Lung (tissue), 12 donors: Measurements from ENCODE around the gene DISC1. TPM values are rescaled to one million over a fixed set of nuclear protein-coding genes. Genes with fewer than 3 reads are reported as not detected.
"Not testable (repeated sequence)": the region's sequence is repeated elsewhere in the genome, so short reads cannot be mapped to it uniquely, and the experiment has no call there.

Experiments
- ATAC-seq: fragments of 200-7000 bp; cut with Tn5 transposase; one replicate; pipeline ENCODE4 v1.9.1; 2020; ENCODE audit warnings: moderate number of reproducible peaks; ENCODE audit not compliant: insufficient read depth, low FRiP score
- DNase-seq, 3 donors: peaks; one replicate each; pipeline ENCODE4 v3.0.0-alpha.2; 2013 to 2017
- H3K27ac ChIP-seq, 2 donors: one replicate each; pipeline ENCODE4 v1.5.1; 2013; ENCODE audit warnings: mild to moderate bottlenecking in 2 of 2, moderate library complexity in 2 of 2, control low read depth in 1 of 2, inconsistent platforms in 1 of 2, low read depth in 1 of 2, low read length in 1 of 2
- H3K27me3 ChIP-seq, 3 donors: one replicate each; pipeline ENCODE4 v1.5.1; 2013; ENCODE audit warnings: low read length in 2 of 3; ENCODE audit not compliant: control insufficient read depth in 3 of 3, insufficient read depth in 3 of 3
- H3K36me3 ChIP-seq, 4 donors: one replicate each; pipeline ENCODE4 v1.5.1; 2013; ENCODE audit warnings: low read length in 4 of 4, mild to moderate bottlenecking in 1 of 4, moderate library complexity in 1 of 4; ENCODE audit not compliant: control insufficient read depth in 4 of 4, insufficient read depth in 4 of 4
- H3K4me1 ChIP-seq, 5 donors: one replicate each; pipeline ENCODE4 v1.5.1; 2013; ENCODE audit warnings: low read length in 5 of 5, mild to moderate bottlenecking in 2 of 5, moderate library complexity in 1 of 5; ENCODE audit not compliant: control insufficient read depth in 5 of 5, insufficient read depth in 5 of 5
- H3K4me3 ChIP-seq: one replicate; pipeline ENCODE4 v1.5.1; 2013; ENCODE audit warnings: mild to moderate bottlenecking, control low read depth, moderate library complexity
- H3K9ac ChIP-seq, 2 donors: one replicate each; pipeline ENCODE4 v1.5.1; 2013; ENCODE audit warnings: low read length in 2 of 2, control low read depth in 1 of 2; ENCODE audit not compliant: insufficient read depth in 1 of 2
- H3K9me3 ChIP-seq, 4 donors: one replicate each; pipeline ENCODE4 v1.5.1; 2013; ENCODE audit warnings: low read length in 3 of 4, mild to moderate bottlenecking in 1 of 4, moderate library complexity in 1 of 4; ENCODE audit not compliant: control insufficient read depth in 4 of 4, insufficient read depth in 3 of 4
- WGBS, 2 donors: extraction: QIAGEN DNeasy Blood & Tissue Kit; methylation state at CpG; one replicate each; pipeline ENCODE4 v1.1.7; 2013; 5-methylcytosine and 5-hydroxymethylcytosine counted together
- polyA plus RNA-seq, 2 donors: library from polyadenylated mRNA; stranded (reverse); fragments of 200-250 nt; gene quantifications; one replicate each; pipeline ENCODE4 v1.2.1, GENCODE V29; 2013
- total RNA-seq, 2 donors: library from RNA; depleted of rRNA in 1 of 2; stranded (reverse); fragments of >200 nt in 1 of 2; gene quantifications; one replicate each; pipeline ENCODE4 v1.2.1, GENCODE V29; 2014 to 2021
- TF ChIP-seq, protein P1 (sequence below): IDR thresholded peaks from 2 replicates; pipeline ENCODE4 v1.5.1; 2012; ENCODE audit warnings: mild to moderate bottlenecking; ENCODE audit errors: control extremely low read depth, extremely low read depth
- donor health status: control.
- donor health status: control.
- donor health status: Bipolar disorder and iron deficiency.
- donor health status: healthy.
- donor health status: DM: yes; HTN: yes; CAD: no.

The DISC1 gene
- total and polyA plus RNA-seq, 4 donors, result 0.98 to 32.9 (median 6.1) TPM

DNA sequence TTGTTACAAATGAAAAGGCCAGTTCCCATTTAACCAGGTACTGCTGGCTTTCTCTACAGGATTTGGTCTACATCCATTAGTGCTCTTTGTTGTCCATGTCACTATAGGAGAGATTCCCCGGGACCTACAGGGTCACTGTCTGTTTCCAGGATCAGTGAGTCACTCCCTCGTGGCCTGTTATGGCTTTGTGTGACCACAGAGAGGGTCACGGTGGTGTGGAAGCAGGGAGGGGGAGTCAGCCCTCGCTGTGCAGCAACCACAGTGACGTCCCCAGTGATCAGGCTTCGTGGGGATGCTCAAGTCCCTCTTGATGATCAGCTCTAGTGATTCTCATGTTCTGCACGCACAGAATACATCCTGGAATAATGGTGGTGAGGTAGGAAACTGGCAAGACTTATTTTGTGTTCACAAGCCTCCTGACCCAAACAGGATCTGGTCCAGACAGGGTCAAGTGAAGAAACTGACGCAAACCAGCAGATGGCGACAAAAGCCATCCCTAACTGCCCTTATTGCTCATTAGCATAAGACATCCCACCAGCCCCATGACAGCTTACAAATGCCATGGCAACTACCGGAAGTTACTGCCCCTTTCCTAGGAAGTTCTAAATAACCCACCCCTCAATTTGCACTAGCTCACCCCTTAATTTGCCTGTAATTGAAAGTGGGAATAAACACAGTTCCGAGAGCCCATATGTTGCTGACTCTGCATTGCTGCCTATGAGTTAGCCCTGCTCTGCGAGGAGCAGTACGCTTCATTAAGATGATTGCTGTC, 98.5 kb downstream of the DISC1 start:
- H3K36me3 ChIP-seq, result no peaks in the 10 kb centered on the region
- no peaks in the 10 kb centered on the region for H3K9me3 ChIP-seq
- TF ChIP-seq, protein P1, sequence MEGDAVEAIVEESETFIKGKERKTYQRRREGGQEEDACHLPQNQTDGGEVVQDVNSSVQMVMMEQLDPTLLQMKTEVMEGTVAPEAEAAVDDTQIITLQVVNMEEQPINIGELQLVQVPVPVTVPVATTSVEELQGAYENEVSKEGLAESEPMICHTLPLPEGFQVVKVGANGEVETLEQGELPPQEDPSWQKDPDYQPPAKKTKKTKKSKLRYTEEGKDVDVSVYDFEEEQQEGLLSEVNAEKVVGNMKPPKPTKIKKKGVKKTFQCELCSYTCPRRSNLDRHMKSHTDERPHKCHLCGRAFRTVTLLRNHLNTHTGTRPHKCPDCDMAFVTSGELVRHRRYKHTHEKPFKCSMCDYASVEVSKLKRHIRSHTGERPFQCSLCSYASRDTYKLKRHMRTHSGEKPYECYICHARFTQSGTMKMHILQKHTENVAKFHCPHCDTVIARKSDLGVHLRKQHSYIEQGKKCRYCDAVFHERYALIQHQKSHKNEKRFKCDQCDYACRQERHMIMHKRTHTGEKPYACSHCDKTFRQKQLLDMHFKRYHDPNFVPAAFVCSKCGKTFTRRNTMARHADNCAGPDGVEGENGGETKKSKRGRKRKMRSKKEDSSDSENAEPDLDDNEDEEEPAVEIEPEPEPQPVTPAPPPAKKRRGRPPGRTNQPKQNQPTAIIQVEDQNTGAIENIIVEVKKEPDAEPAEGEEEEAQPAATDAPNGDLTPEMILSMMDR, result no peak
- DNase-seq (peak; percentile 44 to 59 (median 48)), ATAC-seq (peak; percentile 62)
- no peaks in the 10 kb centered on the region for H3K27me3 ChIP-seq
- no peak overlapping the region for H3K4me3 ChIP-seq
- no peaks in the 10 kb centered on the region for H3K4me1 ChIP-seq
- H3K9ac ChIP-seq, result no peak overlapping the region
- 70 to 81% methylated on average over 13 of the region's 13 CpGs for WGBS, 2 donors
- no peak overlapping the region for H3K27ac ChIP-seq

GRCh38 chr1:231727171-231727570, 100.6 kb downstream of the DISC1 start:
- Histone ChIP-seq H3K27ac (no peak overlapping the region), H3K4me3 (no peak overlapping the region), H3K27me3 (no peaks in the 10 kb centered on the region), H3K9me3 (no peaks in the 10 kb centered on the region), H3K4me1 (no peaks in the 10 kb centered on the region), H3K9ac (no peak overlapping the region), H3K36me3 (no peaks in the 10 kb centered on the region)
- WGBS, 2 donors, result 93% methylated on average over 2 of the region's 2 CpGs
- no peak for ATAC-seq
- no peak for DNase-seq
- TF ChIP-seq, protein P1, result no peak

DNA sequence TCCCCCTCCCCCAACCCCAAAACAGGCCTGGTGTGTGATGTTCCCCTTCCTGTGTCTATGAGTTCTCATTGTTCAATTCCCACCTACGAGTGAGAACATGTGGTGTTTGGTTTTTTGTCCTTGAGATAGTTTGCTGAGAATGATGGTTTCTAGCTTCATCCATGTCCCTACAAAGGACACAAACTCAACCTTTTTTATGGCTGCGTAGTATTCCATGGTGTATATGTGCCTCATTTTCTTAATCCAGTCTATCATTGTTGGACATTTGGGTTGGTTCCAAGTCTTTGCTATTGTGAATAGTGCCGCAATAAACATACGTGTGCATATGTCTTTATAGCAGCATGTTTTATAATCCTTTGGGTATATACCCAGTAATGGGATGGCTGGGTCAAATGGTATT, 102.4 kb downstream of the DISC1 start:
- not testable (repeated sequence) for H3K4me1 ChIP-seq, H3K4me3 ChIP-seq, H3K27ac ChIP-seq, H3K27me3 ChIP-seq, DNase-seq, ATAC-seq, H3K36me3 ChIP-seq, H3K9me3 ChIP-seq, H3K9ac ChIP-seq
- 83 to 90% methylated on average over 2 to 4 of the region's 4 CpGs for WGBS, 2 donors

DNA sequence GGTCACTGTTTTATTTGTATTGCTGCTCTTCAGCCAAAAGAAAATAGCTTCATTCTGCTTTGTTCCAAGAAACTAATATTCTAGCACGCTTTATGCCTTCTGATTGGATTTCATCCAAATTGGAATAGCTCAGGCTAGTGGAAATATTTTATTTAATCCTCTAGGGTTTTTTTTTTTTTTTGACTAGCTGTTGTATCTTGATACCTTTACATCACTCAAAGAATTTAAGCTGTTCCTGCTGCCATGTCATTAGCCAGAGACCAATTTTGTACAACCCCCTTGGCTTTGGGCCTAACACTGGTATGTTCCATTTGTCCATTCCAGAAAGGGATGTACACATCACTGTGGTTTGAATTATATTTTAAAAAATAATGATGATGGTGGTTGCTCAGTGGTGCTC, 103.0 kb downstream of the DISC1 start:
- no peaks in the 10 kb centered on the region for H3K27me3 ChIP-seq
- H3K36me3 ChIP-seq, result no peaks in the 10 kb centered on the region
- no peak overlapping the region for H3K9ac ChIP-seq
- H3K4me1 ChIP-seq, result no peaks in the 10 kb centered on the region
- no peaks in the 10 kb centered on the region for H3K9me3 ChIP-seq
- TF ChIP-seq, protein P1, result no peak
- ATAC-seq (no peak), DNase-seq (peak in 2 of 3 donors; percentile 47 to 55)
- H3K4me3 ChIP-seq, result no peak overlapping the region
- H3K27ac ChIP-seq, result no peak overlapping the region
- 0 to 81% methylated on average over 1 of the region's 1 CpG for WGBS, 2 donors
